Progenitor cell of endocrine pancreas (in vitro differentiated cells): ENCODE data around the gene CLECL1. TPM values are rescaled to one million over a fixed set of nuclear protein-coding genes. Genes with fewer than 3 reads are reported as not detected.

Source experiments
- DNase-seq: peaks from one replicate; pipeline ENCODE4 v3.0.0; 2021; ENCODE audit warnings: low spot score; ENCODE audit not compliant: unreplicated experiment
- H3K27ac Mint-ChIP-seq: 2 replicates; pipeline ENCODE4 v1.8.0; 2021; ENCODE audit warnings: mild to moderate bottlenecking, moderate library complexity, mixed read lengths
- H3K27me3 Mint-ChIP-seq: 2 replicates; pipeline ENCODE4 v1.8.0; 2021; ENCODE audit warnings: mixed read lengths
- H3K36me3 Mint-ChIP-seq: 2 replicates; pipeline ENCODE4 v1.8.0; 2022; ENCODE audit warnings: mixed read lengths; ENCODE audit not compliant: insufficient read depth
- H3K4me1 Mint-ChIP-seq: 2 replicates; pipeline ENCODE4 v1.8.0; 2021; ENCODE audit warnings: low read depth, mixed read lengths
- H3K4me3 Mint-ChIP-seq: 2 replicates; pipeline ENCODE4 v1.8.0; 2021; ENCODE audit warnings: low read depth, mild to moderate bottlenecking, moderate library complexity, mixed read lengths
- H3K9me3 Mint-ChIP-seq: 2 replicates; pipeline ENCODE4 v1.8.0; 2021; ENCODE audit warnings: low read depth, mixed read lengths
- CTCF ChIP-seq: fragments of 200-600 bp; sonication (generic); IDR thresholded peaks from one replicate; pipeline ENCODE4 v1.5.0; 2021; ENCODE audit warnings: antibody characterized with exemption, mild to moderate bottlenecking; ENCODE audit not compliant: unreplicated experiment
- total RNA-seq: library from RNA; stranded (reverse); gene quantifications from 2 replicates; pipeline ENCODE4 v1.2.1, GENCODE V29; 2021

CLECL1 gene
- total RNA-seq, 1 donor from 2014 or later = not detected

GRCh38 chr12:9736936-9737705, 4.2 kb upstream of the CLECL1 start:
- Mint-ChIP-seq H3K4me1 (peaks cover 7% of the 10 kb centered on the region), H3K9me3 (no peaks in the 10 kb centered on the region), H3K27ac (no peak overlapping the region), H3K27me3 (peaks cover 5% of the 10 kb centered on the region), H3K4me3 (no peak overlapping the region), H3K36me3 (no peaks in the 10 kb centered on the region)
- DNase-seq = no peak
- no peak for TF ChIP-seq CTCF

- Mint-ChIP-seq H3K9me3 (no peaks in the 10 kb centered on the region), H3K27me3 (peaks cover 5% of the 10 kb centered on the region), H3K27ac (no peak overlapping the region), H3K4me1 (peaks cover 2% of the 10 kb centered on the region), H3K4me3 (no peak overlapping the region), H3K36me3 (no peaks in the 10 kb centered on the region)
- no peak for DNase-seq
- no peak for TF ChIP-seq CTCF
These were observed 2.7 kb upstream of the CLECL1 start for GRCh38 chr12:9735601-9736000.

- Mint-ChIP-seq H3K4me3 (no peak overlapping the region), H3K9me3 (no peaks in the 10 kb centered on the region), H3K27me3 (peaks cover 5% of the 10 kb centered on the region), H3K36me3 (no peaks in the 10 kb centered on the region), H3K27ac (no peak overlapping the region), H3K4me1 (peaks cover under 1% of the 10 kb centered on the region)
- DNase-seq = no peak
- TF ChIP-seq CTCF = no peak
These were observed 1.1 kb downstream of the CLECL1 start for GRCh38 chr12:9731797-9732196.

- no peaks in the 10 kb centered on the region for H3K36me3 Mint-ChIP-seq
- no peak for TF ChIP-seq CTCF
- H3K9me3 Mint-ChIP-seq = no peaks in the 10 kb centered on the region
- no peak for DNase-seq
- H3K4me3 Mint-ChIP-seq = no peak overlapping the region
- no peak overlapping the region for H3K27ac Mint-ChIP-seq
- H3K27me3 Mint-ChIP-seq = peaks cover 5% of the 10 kb centered on the region
- H3K4me1 Mint-ChIP-seq = no peaks in the 10 kb centered on the region
These were observed 1.5 kb downstream of the CLECL1 start for GRCh38 chr12:9731393-9731792.

- no peak overlapping the region for H3K4me3 Mint-ChIP-seq
- no peak overlapping the region for H3K27ac Mint-ChIP-seq
- no peaks in the 10 kb centered on the region for H3K9me3 Mint-ChIP-seq
- no peaks in the 10 kb centered on the region for H3K4me1 Mint-ChIP-seq
- H3K36me3 Mint-ChIP-seq = no peaks in the 10 kb centered on the region
- H3K27me3 Mint-ChIP-seq = peaks cover 5% of the 10 kb centered on the region
- no peak for DNase-seq
- TF ChIP-seq CTCF = no peak
These were observed 2.3 kb downstream of the CLECL1 start for GRCh38 chr12:9730591-9730990.
